Eye (tissue), 1 donor: ENCODE results near the gene KCNG1.
"Not testable (repeated sequence)": the region's sequence is repeated elsewhere in the genome, so short reads cannot be mapped to it uniquely, and the experiment has no call there.

ENCODE experiments used
- DNase-seq: peaks from one replicate; pipeline ENCODE4 v3.0.0-alpha.2; 2015

KCNG1 gene

GRCh38 chr20:51022803-51023616 is at the start of gene KCNG1:
Gene KCNG1 (minus strand): TSS chr20:51023107. CDS start chr20:51010338, 12,769 bp downstream.
- peak; percentile 88 for DNase-seq

GRCh38 chr20:51070621-51071020 is 47.7 kb upstream of the KCNG1 start:
- no peak for DNase-seq

- DNase-seq, result no peak
Measured at GRCh38 chr20:51067792-51068191, 44.9 kb upstream of the KCNG1 start.

- no peak for DNase-seq
Measured at GRCh38 chr20:51065615-51066014, 42.7 kb upstream of the KCNG1 start.

- DNase-seq, result no peak
Measured at GRCh38 chr20:51064137-51064536, 41.2 kb upstream of the KCNG1 start.

- DNase-seq, result no peak
Measured at GRCh38 chr20:51062065-51062464, 39.2 kb upstream of the KCNG1 start.

- DNase-seq, result no peak
Measured at GRCh38 chr20:51061418-51062045, 38.6 kb upstream of the KCNG1 start.

- DNase-seq, result no peak
Measured at GRCh38 chr20:51060301-51060700, 37.4 kb upstream of the KCNG1 start.

GRCh38 chr20:51059862-51060261 is 37.0 kb upstream of the KCNG1 start:
- no peak for DNase-seq

- DNase-seq, result no peak
Measured at GRCh38 chr20:51058017-51058416, 35.1 kb upstream of the KCNG1 start.

GRCh38 chr20:51054233-51054632 is 31.3 kb upstream of the KCNG1 start:
- no peak for DNase-seq

GRCh38 chr20:51050531-51051075 is 27.7 kb upstream of the KCNG1 start:
- DNase-seq, result peak; percentile 36

GRCh38 chr20:51046021-51046985 is 23.4 kb upstream of the KCNG1 start:
- no peak for DNase-seq

GRCh38 chr20:51045492-51045891 is 22.6 kb upstream of the KCNG1 start:
- DNase-seq, result not testable (repeated sequence)

- DNase-seq, result no peak
Measured at GRCh38 chr20:51044796-51045195, 21.9 kb upstream of the KCNG1 start.

GRCh38 chr20:51043811-51044210 is 20.9 kb upstream of the KCNG1 start:
- DNase-seq, result no peak

- DNase-seq, result no peak
Measured at GRCh38 chr20:51042657-51043247, 19.8 kb upstream of the KCNG1 start.

GRCh38 chr20:51042064-51042463 is 19.2 kb upstream of the KCNG1 start:
- DNase-seq, result no peak

- no peak for DNase-seq
Measured at GRCh38 chr20:51037532-51038115, 14.7 kb upstream of the KCNG1 start.

GRCh38 chr20:51036827-51037531 is 14.1 kb upstream of the KCNG1 start:
- no peak for DNase-seq

- DNase-seq, result no peak
Measured at GRCh38 chr20:51036226-51036625, 13.3 kb upstream of the KCNG1 start.
